HG03095 (cell line): ENCODE results near the gene SLC9A3.

Experiments used
- ATAC-seq: cut with Tn5 transposase; IDR thresholded peaks from one replicate; pipeline ENCODE4 v1.9.1; 2021; ENCODE audit warnings: moderate library complexity; ENCODE audit not compliant: unreplicated experiment

Gene SLC9A3

DNA sequence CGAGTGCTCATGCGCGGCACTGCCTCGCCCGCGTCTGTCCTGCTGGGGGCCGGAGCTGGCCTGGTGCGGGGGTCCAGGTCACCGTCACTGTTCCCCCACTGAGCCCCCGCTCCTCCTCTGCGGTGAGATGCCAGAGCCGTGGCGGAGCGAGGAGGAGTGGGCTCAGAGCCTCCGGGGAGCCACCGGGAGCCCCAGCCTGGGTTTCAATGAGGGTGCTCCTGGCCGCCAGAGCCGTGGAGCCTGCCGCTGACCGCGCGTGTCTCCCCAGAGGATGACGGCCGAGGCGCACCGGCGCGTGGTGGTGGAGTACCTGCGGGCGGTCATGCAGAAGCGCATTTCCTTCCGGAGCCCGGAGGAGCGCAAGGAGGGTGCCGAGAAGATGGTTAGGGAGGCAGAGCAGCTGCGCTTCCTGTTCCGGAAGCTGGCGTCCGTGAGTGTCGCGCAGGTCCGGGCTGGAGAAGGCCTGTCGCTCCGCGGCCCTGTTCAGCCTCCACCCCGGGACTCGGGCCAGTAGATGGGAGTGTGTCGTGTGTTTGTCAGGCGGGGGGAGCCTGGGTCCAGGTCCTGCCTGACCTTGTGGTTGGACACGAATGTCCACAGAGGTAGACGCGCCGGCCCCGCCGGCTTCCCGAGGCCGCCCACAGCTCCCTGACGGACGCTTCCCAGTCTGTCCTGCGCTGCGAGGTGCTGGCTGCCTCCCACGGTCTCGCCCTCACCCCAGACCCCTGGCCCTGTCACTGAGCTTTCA lies 59.2 kb downstream of the SLC9A3 start:
- no peak for ATAC-seq

DNA sequence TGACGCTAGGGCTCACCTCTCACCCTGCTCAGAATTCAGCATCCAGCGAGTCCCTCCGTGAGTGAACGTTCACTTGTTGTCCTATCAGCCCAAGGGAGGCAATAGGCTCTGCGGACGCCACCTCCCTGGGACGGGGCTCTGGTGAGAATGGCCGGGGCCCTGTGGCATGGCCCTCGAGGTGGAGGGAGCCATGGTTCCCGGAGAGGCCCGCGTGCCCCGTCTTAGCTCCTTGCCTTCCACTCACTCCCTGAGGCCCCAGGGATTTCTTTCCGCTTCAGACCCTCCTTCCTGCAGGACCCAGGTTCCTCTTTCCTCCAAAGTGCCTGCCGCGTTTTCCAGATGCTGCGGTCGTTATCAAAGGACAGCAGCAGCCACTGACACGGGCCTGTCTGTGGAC lies 59.8 kb downstream of the SLC9A3 start:
- no peak for ATAC-seq

DNA sequence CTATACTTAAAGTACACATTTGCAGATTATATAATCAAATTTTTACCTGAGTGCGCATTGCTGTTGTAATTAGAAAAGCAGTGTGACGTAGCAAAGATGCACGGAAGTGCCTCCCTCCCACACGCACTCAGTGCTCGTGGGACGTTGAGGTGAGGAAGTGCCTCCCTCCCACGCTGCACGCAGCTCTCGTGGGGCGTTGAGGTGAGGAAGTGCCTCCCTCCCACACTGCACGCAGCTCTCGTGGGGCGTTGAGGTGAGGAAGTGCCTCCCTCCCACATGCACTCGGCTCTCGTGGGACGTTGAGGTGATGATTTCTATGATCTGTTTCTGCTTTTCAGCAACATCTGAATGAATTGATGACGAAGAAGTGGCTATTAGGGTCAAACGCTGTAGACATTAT lies 60.3 kb downstream of the SLC9A3 start:
- no peak for ATAC-seq

DNA sequence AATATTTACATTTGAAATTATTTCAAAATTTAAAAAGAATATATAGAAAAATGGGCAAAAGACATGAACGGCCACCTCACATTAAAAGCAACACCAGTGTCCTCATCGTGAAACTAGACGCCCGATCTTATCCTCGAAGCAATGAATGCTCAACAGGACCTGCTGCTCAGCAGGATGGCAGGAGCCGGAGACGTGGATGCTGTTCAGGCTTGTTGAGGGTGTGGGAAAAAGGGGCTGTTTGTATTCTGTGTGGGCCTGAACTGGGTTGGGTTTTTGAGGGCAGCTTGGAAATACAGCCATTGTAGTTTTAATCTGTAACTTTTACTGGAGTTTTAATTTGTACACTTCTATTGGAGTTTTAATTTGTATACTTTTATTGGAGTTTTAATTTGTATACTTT lies 60.9 kb downstream of the SLC9A3 start:
- ATAC-seq: no peak

DNA sequence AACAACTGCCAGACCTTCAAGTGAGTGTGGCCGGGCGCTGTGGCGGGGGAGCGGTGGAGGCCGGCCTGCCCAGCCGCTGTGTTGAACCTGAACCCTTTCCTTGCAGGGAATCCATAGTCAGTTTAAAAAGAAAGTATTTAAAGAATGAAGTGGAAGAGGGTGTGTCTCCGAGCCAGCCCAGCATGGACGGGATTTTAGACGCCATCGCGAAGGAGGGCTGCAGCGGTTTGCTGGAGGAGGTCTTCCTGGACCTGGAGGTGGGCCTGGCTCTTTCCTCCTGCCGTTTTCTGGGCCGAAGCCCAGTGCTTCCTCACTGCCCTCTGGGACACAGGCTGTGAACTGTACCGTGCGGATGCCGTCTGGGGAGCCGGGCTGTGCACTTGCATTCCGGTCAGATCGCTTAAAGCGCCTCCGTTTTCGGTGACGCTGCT lies 62.2 kb downstream of the SLC9A3 start:
- ATAC-seq: no peak

DNA sequence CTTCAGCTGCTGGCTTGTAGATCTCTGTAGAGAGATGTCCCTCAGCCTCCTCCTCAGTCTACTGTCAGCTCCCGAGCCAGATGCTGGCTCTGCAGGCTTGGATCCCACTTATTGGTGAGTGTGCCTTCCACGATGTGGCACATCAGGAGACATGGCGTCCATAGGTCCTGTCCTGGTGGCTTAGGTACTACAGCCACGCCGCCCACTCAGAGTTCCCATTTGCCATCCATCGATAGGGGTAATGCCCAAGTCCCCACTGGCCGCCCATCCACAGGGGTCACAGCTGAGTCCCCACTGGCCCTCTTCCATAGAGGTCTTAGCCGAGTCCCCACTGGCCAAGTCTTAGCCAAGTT lies 64.0 kb downstream of the SLC9A3 start:
- no peak for ATAC-seq

DNA sequence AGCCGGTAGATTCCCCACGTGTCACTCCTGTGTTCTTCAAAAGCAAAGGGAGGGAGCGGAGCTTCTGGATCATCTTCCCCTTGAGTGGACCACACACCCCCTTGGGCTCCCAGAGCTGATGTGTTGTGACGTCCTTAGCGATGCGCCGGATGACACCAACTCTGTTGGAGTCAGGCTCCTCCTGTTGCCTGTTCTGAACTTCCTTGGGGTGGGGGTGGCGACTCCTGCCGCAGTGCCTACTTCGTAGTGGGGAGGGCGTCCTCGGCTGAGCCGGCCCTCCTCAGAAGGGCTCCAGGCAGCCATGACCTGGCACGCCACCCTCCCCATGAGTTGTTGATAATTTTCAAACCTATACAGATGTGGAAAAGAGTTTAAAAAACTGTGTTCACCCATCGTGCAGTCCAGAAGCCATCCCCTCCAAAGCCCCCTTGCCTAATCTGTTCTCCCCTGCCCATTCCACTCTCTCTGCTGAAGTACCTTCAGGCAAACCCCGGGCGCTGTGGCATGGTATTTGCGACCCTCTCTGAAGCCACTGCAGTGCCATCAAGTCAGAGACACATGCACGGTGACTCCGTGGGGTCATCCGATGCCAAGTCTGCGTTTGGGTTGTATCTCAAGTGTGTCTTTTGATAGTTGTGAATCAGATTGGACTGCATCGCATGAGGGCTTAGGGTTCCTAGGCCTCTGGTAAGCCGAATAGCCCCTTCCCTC lies 64.5 kb downstream of the SLC9A3 start:
- ATAC-seq: no peak

DNA sequence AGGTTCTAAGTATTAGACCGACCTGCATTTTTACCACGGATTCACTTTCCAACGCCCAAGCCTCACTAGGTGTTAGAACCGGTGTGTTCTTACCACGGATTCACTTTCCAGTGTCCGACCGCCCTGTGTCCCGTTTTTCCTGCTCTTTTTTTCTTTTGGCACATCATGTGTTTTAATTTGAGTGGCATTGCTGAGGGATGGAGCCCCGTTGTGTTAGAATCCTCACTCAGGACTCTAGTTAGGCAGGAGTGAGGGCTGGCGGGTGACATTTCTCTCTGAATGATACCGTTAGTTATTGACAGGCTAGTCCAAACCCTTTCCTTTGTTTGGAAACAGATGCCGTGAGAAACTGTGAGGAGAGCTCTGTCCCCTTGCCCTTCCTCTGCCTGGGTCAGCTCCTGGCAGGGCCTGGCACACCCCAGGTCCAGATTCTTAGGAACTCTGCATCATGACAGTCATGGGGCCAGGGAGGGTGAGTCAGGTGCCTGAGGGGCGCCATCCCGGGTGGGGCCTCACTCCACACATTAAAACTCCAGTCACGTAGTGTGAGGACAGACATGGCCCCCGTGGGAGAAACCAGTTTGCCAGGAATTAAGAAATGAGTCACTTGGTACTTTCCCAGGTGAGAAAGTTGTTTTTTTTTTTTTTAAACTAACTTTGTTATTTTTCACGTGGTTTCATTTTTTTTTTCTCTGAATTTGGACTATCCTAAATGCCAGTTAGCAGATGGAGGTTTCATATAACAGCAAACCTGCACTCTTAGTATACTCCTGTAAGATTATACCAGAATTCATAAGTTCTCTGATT lies 65.5 kb downstream of the SLC9A3 start:
- no peak for ATAC-seq

DNA sequence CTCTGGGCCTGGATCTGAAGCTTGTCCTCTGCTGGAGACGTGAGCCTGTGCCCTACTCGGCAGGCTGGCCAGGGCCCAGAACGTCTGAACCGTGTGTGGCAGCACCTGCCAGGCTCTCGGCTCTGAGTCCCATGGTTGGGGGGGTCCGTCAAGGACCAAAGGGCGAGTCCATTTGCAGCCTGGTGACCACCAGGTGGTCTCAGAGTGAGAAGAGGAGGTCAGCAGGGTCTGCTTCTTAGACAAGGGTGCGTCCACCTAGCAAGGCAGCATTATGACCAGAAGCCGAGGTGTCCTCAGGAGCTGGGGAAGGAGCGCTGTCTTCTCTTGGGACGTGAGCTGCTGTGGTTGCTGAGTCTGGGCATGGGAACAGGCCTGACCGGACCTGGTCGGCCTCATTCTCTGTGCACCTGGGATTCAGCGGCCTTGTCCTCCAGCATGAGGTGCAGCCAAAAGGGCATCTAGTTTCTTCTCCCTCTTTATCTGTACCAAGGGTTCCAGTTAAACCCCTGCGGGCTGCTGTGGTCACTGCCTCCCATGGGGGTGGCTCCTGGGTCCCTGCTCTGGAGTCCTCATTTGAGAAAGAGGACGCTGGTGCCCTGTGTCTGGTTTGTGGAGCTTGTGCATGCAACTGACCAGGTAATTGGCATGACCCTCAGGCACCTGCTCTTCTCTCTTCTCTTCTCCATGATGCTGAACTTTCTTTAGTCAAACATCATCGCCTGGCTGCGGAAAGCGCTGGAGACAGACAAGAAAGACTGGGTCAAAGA lies 66.9 kb downstream of the SLC9A3 start:
- ATAC-seq: no peak

DNA sequence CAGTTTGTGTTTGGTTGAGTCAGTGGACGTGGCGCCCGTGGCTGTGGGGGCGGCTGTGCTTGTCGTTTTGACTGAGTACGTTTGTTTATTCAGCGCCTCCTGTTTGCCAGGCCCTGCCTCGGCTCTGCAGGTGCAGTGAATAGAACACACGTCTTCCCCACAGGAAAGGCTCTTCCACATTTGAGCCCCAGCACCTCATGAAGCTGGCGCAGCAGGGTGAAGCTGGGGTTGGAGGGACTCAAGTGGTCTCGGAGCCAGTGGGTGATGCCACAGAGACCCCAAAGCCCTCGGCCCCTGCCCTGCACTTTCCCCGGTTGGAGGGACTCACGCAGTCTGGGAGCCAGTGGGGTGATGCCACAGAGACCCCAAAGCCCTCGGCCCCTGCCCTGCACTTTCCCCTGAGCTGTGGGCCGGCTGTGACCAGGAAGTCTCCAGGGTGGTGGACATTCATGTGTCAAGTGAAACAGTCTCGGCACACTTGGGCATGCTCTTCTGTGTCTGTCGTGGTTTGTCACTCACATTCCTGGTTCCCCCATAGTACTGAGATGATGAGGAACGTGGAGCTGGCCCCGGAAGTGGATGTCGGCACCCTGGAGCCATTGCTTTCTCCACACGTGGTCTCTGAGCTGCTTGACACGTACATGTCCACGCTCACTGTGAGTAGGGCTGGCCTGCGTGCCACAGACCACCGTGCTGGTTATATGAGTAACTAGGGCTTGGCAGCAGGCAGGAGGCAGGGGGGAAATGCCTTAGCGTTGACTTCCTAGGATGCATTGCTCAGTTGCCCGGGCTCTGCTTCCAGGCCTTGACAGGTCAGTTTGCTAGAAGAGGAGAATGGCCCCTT lies 67.7 kb downstream of the SLC9A3 start:
- ATAC-seq: no peak

DNA sequence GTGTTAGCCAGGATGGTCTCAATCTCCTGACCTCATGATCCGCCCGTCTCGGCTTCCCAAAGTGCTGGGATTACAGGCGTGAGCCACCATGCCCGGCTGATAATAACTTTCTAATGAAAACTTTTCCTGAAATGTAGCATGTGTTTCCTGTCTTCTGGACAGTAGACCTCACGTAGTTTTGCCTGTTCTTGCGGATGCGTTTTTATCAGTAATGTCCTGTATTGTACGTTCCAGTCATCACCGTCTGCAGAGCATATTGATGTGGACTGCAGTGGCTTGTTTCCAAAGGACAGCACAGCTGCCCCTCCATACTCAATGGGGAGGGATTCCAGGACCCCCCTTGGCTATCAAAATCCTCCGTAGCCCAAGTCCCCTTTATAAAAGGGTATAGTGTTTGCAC lies 68.4 kb downstream of the SLC9A3 start:
- no peak for ATAC-seq

DNA sequence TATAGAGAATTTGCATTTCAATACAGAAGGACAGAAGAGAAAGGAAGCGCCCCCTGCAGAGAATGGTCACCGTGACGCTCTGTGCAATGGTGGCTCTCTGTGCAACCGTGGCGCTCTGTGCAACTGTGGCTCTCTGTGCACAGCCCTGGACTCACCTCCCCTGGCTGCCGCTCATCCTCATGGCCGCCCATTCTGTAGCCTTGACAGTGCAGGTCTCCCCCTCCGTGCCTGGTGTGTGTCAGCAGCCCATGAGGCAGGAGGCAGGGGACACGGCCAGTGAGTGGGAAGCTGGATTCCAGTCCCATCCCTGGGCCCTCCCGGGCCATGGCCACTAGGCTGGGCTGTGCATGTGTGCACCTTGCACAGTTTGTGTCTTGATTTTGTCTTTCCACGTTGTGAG lies 69.3 kb downstream of the SLC9A3 start:
- ATAC-seq: no peak

DNA sequence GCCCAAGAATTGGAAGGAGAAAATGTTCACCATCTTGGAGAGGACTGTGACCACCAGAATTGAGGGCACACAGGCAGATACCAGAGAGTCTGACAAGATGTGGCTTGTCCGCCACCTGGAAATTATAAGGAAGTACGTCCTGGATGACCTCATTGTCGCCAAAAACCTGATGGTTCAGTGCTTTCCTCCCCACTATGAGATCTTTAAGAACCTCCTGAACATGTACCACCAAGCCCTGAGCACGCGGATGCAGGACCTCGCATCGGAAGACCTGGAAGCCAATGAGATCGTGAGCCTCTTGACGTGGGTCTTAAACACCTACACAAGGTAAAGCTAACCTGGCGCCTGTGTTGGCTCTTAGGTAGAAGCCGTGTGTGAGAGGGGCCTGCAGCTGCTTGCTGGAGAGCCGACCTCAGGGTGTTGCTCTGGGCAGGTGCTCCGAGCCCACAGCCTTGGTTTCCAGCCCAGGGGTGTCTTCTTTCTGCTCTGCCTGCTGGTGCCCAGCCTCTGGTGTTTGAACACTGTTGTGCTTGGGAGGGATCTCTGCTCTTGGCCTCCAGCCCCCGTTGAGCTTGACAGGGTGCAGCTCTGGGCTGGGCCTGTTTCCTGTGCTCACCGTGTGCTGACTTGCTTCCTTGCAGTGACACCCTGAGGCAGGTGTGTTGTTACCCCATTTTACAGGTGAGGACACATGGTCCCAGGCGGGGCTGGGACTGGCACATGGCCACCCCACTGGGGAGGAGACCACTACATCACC lies 70.3 kb downstream of the SLC9A3 start:
- no peak for ATAC-seq

DNA sequence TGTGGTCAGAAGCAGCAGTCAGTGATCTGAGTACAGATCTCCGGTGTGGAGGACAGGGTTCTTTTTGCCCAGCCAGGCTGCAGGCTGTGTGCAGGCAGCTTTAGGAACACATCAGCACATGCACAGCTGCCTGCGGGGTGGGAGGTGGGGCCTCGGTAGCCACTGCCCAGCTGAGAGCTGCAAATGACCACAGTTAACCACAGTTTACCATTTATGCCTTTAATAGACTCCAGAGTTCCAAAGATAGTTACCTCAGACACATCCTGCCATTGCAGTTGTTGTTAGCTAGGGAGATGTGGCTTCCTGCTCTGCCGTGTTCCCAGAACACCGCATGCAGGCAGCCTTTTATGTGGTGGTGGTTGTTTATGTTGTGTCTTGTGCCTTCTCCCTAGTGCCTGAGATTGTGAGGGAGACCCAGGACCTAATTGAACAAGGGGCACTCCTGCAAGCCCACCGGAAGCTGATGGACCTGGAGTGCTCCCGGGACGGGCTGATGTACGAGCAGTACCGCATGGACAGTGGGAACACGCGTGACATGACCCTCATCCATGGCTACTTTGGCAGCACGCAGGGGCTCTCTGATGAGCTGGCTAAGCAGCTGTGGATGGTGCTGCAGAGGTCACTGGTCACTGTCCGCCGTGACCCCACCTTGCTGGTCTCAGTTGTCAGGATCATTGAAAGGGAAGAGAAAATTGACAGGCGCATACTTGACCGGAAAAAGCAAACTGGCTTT lies 71.1 kb downstream of the SLC9A3 start:
- ATAC-seq: no peak

DNA sequence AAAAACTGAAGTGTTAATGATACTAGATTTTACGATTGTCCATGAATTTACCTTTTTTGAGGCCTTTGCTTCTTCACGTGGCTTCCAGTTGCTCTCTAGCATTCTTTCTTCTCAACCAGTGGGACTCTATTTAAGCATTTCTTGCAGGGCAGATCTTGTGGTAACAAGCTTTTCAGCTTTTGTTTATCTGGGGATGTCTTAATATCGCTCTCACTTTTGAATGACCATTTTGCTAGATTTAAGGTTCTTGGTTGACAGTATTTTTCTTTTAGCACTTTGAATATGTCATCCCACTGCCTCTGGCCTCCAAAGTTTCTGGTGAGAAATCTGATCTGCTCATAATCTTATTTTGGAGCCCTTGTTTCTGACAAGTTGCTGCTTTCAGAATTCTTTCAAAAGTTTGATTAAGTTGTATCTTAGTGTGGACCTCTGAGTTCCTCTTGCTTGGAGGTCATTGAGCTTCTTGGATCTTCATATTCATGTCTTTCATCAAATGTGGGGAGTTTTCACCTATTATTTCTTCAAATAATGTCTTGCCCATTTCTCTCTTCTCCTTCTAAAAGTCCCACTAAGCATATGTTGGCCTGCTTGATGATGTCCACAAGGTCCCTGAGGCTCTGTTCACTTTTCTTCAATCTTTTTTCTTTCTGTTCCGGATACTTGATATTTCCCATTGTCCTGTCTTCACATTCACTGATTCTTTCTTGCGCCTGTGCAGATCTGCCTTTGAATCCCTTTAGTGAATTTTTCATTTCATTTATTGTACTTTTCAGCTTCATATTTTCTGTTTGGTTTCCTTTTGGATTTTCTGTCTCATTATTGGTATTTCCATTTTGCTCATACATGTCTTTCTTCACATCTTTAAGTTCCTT lies 72.4 kb downstream of the SLC9A3 start:
- no peak for ATAC-seq

DNA sequence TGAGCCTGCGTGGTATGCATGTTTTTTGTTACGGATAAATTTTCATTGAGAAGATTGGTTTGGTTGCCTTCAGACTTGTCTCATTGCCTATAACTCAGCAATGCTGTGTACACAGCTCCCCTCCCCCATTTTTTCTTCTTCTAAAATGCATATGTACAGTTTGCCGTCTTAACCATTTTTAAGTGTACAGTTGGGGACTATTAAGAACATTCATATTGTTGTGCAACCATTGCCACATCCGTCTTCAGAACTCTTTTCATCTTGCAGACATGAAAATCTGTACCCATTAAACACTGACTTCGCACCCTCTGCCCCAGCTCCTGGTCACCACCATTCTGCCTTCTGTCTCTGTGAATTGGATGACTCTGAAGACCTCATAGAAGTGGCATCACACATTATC lies 75.1 kb downstream of the SLC9A3 start:
- no peak for ATAC-seq

DNA sequence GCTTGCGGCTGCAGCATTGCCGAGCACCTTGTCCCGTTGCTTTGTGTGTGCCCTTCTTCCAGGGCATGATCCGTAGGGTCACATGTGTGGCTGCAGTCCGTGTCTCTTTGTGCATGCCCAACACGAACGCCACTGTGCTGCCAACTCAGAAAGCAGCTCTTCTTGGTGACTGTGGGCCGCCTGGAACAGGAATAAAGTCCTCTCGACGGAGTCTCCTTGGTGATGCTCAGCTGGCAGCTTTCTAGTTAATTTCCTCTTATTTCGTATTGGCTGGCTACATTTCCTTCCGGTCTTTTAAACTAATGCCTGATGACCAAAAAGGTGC lies 75.5 kb downstream of the SLC9A3 start:
- no peak for ATAC-seq
